Measurements from ENCODE around the gene EIF4G3. TPM values are rescaled to one million over a fixed set of nuclear protein-coding genes. Genes with fewer than 3 reads are reported as not detected.
"Not testable (repeated sequence)": the region's sequence is repeated elsewhere in the genome, so short reads cannot be mapped to it uniquely, and the experiment has no call there.

EIF4G3 gene
- total RNA-seq, 1 donor from 2014 or later: 81.3 TPM

DNA sequence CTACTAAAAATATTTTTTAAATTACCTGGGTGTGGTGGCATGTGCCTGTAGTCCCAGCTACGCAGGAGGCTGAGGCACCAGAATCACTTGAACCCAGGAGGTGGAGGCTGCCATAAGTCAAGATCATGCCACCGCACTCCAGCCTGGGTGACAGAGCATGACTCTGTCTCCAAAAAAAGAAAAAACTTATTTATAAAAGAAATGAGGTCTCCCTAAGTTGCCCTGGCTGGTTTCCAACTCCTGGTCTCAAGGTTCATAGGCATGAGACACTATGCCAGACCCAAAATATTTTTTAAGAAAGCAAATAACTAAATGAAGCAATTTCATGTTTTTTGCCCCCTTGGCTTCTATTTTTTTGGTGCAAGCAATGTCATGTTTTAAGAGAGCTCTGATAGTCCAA is 32.9 kb downstream of the EIF4G3 start:
- intact Hi-C loops (cut with micrococcal nuclease): no loop called here

DNA sequence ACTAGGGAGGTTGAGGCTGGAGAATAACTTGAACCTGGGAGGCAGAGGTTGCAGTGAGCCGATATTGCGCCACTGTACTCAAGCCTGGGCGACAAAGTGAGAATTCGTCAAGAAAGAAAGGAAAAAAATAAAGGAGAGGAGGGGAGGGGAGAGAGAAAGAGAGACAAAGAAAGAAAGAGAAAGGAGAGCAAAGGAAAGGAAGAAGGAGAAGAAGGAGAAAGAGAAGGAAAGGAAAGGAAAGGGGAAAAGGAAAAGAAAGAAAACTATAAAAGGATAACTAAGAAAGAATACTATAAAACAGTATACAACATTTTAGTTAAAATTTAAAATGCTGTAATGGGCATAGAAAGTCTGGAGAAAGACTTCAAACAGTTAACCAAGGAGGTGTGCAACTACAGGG is 33.6 kb downstream of the EIF4G3 start:
- no peak for DNase-seq
- peaks cover 6% of the 10 kb centered on the region for H3K4me1 Mint-ChIP-seq
- H3K36me3 Mint-ChIP-seq (ENCODE audit: low read depth): peaks cover 22% of the 10 kb centered on the region
- CTCF ChIA-PET: no interaction called here
- TF ChIP-seq, protein P1, sequence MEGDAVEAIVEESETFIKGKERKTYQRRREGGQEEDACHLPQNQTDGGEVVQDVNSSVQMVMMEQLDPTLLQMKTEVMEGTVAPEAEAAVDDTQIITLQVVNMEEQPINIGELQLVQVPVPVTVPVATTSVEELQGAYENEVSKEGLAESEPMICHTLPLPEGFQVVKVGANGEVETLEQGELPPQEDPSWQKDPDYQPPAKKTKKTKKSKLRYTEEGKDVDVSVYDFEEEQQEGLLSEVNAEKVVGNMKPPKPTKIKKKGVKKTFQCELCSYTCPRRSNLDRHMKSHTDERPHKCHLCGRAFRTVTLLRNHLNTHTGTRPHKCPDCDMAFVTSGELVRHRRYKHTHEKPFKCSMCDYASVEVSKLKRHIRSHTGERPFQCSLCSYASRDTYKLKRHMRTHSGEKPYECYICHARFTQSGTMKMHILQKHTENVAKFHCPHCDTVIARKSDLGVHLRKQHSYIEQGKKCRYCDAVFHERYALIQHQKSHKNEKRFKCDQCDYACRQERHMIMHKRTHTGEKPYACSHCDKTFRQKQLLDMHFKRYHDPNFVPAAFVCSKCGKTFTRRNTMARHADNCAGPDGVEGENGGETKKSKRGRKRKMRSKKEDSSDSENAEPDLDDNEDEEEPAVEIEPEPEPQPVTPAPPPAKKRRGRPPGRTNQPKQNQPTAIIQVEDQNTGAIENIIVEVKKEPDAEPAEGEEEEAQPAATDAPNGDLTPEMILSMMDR (IDR thresholded peaks at IDR 0.05): no peak
- H3K4me3 Mint-ChIP-seq: no peak overlapping the region
- no peaks in the 10 kb centered on the region for H3K27me3 Mint-ChIP-seq
- no peaks in the 10 kb centered on the region for H3K9me3 Mint-ChIP-seq
- POLR2A ChIA-PET: no interaction called here
- intact Hi-C loops (cut with micrococcal nuclease): no loop called here
- no peak for ATAC-seq (ENCODE audit: low read depth)
- H3K27ac Mint-ChIP-seq: no peak overlapping the region

More for the DNA sequence above, 32.9 kb downstream of the EIF4G3 start:
- DNase-seq (no peak), ATAC-seq (ENCODE audit: low read depth) (no peak)
- Mint-ChIP-seq H3K27me3 (no peaks in the 10 kb centered on the region), H3K4me3 (no peak overlapping the region), H3K4me1 (peaks cover 4% of the 10 kb centered on the region), H3K9me3 (no peaks in the 10 kb centered on the region), H3K27ac (no peak overlapping the region), H3K36me3 (ENCODE audit: low read depth) (peaks cover 24% of the 10 kb centered on the region)
- ChIA-PET CTCF (no interaction called here), POLR2A (no interaction called here)
- TF ChIP-seq, protein P1 (IDR thresholded peaks at IDR 0.05): no peak

DNA sequence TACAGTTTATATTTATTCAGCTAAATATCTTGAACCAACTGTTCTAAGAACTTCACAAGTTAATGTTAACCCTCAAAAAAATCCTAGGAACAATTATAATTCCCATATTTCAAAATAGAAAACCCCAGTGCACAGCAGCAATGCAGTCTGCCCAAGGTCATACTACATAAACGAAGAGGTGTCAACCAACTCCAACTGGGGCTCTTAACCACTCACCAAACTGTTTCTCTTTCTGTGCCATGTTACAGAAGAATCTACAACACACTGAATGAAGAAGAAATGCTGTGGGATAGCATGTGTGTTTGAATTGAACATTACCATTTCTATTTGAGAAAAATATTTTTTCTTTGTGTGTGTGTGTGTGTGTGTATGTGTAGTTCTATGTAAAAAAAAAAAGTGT is 35.7 kb downstream of the EIF4G3 start:
- Mint-ChIP-seq H3K4me1 (peaks cover 6% of the 10 kb centered on the region), H3K36me3 (ENCODE audit: low read depth) (peaks cover 27% of the 10 kb centered on the region), H3K27ac (no peak overlapping the region), H3K27me3 (no peaks in the 10 kb centered on the region), H3K4me3 (no peak overlapping the region), H3K9me3 (no peaks in the 10 kb centered on the region)
- DNase-seq (no peak), ATAC-seq (ENCODE audit: low read depth) (no peak)
- CTCF ChIA-PET: interaction anchor here (1.2 kb wide), 1 partner anchor 54 kb away, joined by 3 read pairs; no protein-coding TSS in a partner anchor
- TF ChIP-seq, protein P1 (IDR thresholded peaks at IDR 0.05): no peak
- POLR2A ChIA-PET: no interaction called here
- intact Hi-C loops (cut with micrococcal nuclease): no loop called here

DNA sequence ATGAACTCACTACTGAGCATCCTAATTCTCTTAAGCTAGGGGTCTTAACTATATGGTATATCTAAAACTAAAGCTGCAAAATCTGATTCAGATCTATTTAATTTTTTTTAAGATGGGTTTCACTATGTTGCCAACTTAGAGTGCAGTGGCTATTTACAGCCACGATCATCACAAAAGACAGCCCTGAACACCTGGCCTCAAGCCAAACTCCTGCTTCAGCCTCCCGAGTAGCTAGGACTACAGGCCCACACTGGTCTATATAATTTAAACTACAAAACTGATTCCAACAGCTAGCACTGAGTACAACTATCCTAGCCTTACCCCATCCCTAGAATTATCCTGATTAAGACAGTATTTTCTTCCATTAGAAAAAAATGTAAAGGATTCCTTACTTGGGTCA is 37.1 kb downstream of the EIF4G3 start:
- Mint-ChIP-seq H3K4me1 (peaks cover 6% of the 10 kb centered on the region), H3K4me3 (no peak overlapping the region), H3K27me3 (no peaks in the 10 kb centered on the region), H3K27ac (no peak overlapping the region), H3K9me3 (no peaks in the 10 kb centered on the region), H3K36me3 (ENCODE audit: low read depth) (peaks cover 31% of the 10 kb centered on the region)
- ATAC-seq (ENCODE audit: low read depth) (no peak), DNase-seq (no peak)
- ChIA-PET POLR2A (interaction anchor here (1.4 kb wide), 1 partner anchor 10 kb away, joined by 3 read pairs; no protein-coding TSS in a partner anchor), CTCF (no interaction called here)
- TF ChIP-seq, protein P1 (IDR thresholded peaks at IDR 0.05): no peak
- intact Hi-C loops (cut with micrococcal nuclease): no loop called here

DNA sequence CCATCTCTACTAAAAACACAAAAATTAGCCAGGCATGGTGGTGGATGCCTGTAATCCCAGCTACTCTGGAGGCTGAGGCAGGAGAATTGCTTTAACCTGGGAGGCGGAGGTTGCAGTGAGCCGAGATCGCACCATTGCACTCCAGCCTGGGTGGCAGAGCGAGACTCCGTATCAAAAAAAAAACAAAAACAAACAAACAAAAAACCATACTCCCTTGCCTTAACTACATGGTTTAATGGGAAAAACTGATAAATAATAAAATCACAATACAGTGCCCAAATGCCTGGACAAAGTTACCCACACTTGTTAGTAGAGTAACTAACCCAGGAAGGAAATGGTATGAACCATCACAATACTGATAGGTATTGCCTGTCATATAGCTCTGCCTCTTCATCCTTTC is 40.4 kb downstream of the EIF4G3 start:
- H3K4me1 Mint-ChIP-seq; ATAC-seq (ENCODE audit: low read depth); CTCF ChIA-PET; H3K9me3 Mint-ChIP-seq; H3K27ac Mint-ChIP-seq; DNase-seq; H3K27me3 Mint-ChIP-seq; H3K4me3 Mint-ChIP-seq; intact Hi-C loops (cut with micrococcal nuclease): not testable (repeated sequence)
- POLR2A ChIA-PET: interaction anchor here (0.7 kb wide), 1 partner anchor 49 kb away, joined by 3 read pairs; no protein-coding TSS in a partner anchor
- peaks cover 33% of the 10 kb centered on the region for H3K36me3 Mint-ChIP-seq (ENCODE audit: low read depth)

DNA sequence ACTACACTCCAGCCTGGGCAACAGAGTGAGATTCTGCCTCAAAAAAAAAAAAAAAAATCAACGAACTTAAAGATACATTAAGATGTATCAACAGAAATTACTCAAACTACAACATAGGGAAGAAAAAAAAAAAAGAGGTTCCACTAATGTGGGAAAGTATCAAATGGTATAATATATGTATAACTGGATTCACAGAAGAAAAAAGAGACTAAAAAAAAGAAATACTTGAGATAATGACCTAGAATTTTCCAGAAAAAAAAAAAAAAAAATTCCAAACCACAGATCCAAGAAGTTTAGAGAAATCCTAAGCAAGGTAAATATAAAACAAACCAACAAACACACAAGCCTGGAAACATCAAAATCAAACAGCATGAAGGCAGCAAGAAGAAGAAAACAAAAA is 45.5 kb downstream of the EIF4G3 start:
- no peak overlapping the region for H3K27ac Mint-ChIP-seq
- H3K27me3 Mint-ChIP-seq: no peaks in the 10 kb centered on the region
- H3K4me3 Mint-ChIP-seq: no peak overlapping the region
- TF ChIP-seq, protein P1 (IDR thresholded peaks at IDR 0.05): no peak
- DNase-seq (no peak), ATAC-seq (ENCODE audit: low read depth) (no peak)
- H3K36me3 Mint-ChIP-seq (ENCODE audit: low read depth): peaks cover 38% of the 10 kb centered on the region
- CTCF ChIA-PET: no interaction called here
- no peaks in the 10 kb centered on the region for H3K9me3 Mint-ChIP-seq
- POLR2A ChIA-PET: no interaction called here
- intact Hi-C loops (cut with micrococcal nuclease): no loop called here
- no peaks in the 10 kb centered on the region for H3K4me1 Mint-ChIP-seq
